Psoas muscle (tissue), 8 donors: ENCODE results near the gene KRR1. TPM values are rescaled to one million over a fixed set of nuclear protein-coding genes. Genes with fewer than 3 reads are reported as not detected.

Experiments used
- ATAC-seq, 4 donors: fragments of 200-7000 bp; cut with Tn5 transposase; one replicate each; pipeline ENCODE4 v1.9.1; 2020; ENCODE audit warnings: moderate library complexity in 3 of 4, mild to moderate bottlenecking in 2 of 4
- DNase-seq, 2 donors: peaks; one replicate each; pipeline ENCODE4 v3.0.0-alpha.2; 2020
- H3K27ac ChIP-seq: fragments of 200-600 bp; one replicate; pipeline ENCODE4 v1.8.0; 2022
- H3K27me3 ChIP-seq, 3 donors: fragments of 200-600 bp in 1 of 3; one replicate each; pipeline versions ENCODE4 v1.6.1 to v1.8.0; 2013 to 2022; ENCODE audit warnings: low read length in 2 of 3, mild to moderate bottlenecking in 2 of 3, moderate library complexity in 1 of 3; ENCODE audit not compliant: insufficient read depth in 3 of 3
- H3K36me3 ChIP-seq, 2 donors: fragments of 200-600 bp in 1 of 2; one replicate each; pipeline versions ENCODE4 v1.6.1 to v1.8.0; 2013 to 2022; ENCODE audit warnings: low read depth in 1 of 2, mild to moderate bottlenecking in 1 of 2, moderate library complexity in 1 of 2; ENCODE audit not compliant: insufficient read depth in 1 of 2
- H3K4me1 ChIP-seq: fragments of 200-600 bp; one replicate; pipeline ENCODE4 v1.8.0; 2022
- H3K4me3 ChIP-seq: fragments of 200-600 bp; one replicate; pipeline ENCODE4 v1.8.0; 2022; ENCODE audit warnings: mild to moderate bottlenecking
- H3K9me3 ChIP-seq: fragments of 200-600 bp; one replicate; pipeline ENCODE4 v1.8.0; 2022
- WGBS, 3 donors: extraction: QIAGEN DNeasy Blood & Tissue Kit; methylation state at CpG; one replicate each; pipeline versions ENCODE4 v1.1.6 to v1.1.7; 2013; 5-methylcytosine and 5-hydroxymethylcytosine counted together
- intact Hi-C, 2 donors: fragments of 100-400 bp; cut with DNase I; formaldehyde crosslinking; loops; one replicate each; pipeline versions ENCODE4 v1.11.0 to v1.14.2; 2022
- polyA plus RNA-seq, 3 donors: library from polyadenylated mRNA; stranded (reverse); fragments of 200-250 nt; gene quantifications; one replicate each; pipeline ENCODE4 v1.2.3, GENCODE V29; 2013
- total RNA-seq, 4 donors: library from RNA; stranded (reverse); fragmentation: NEBNext Ultra II Directional in 2 of 4; extraction: Animal tissue kit (Norgen Biotek cat#: 25700) in 2 of 4; gene quantifications; one replicate each; pipeline versions ENCODE4 v1.2.1 to v1.2.4, GENCODE V29; 2021 to 2023
- TF ChIP-seq, protein P1 (sequence below): fragments of 200-600 bp; IDR thresholded peaks from one replicate; pipeline ENCODE4 v1.8.0; 2022; ENCODE audit warnings: antibody characterized with exemption
- donor health status: healthy with polysubstance abuse.
- donor health status: DM: no; HTN: no; CAD: no; lungs with moderate emphysema.
- donor health status: Bipolar disorder and iron deficiency.
- donor health status: healthy.
- donor health status: DM: yes; HTN: yes; CAD: no.
- donor health status: DM: no; HTN: no; CAD: no.
- donor health status: DM: no; HTN: no; CAD: no.
- donor health status: DM: yes; HTN: yes; CAD: no.

The KRR1 gene
- total and polyA plus RNA-seq, 7 donors: 15.7 to 64.9 (median 43.1) TPM

DNA sequence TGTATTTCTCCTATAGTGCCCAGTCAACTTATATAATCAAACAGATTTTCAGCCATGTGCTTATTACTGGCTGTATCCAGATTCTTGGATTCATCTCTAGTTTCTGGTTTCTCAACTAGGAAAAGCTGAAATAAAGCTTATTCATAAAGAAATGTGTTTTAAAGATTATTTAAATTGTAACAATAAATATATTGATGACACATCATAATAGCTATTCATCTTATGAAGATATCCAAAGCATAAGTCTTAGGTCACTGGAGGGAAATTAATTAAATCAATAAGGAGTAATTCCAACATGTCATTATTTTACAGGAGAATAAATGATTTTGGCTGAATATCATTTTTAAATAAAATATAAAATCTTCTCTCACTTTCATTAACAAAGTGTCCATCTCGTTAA lies 32.1 kb upstream of the KRR1 start:
- Histone ChIP-seq H3K27me3 (no peaks in the 10 kb centered on the region), H3K36me3 (no peaks in the 10 kb centered on the region), H3K9me3 (no peaks in the 10 kb centered on the region), H3K4me3 (no peak overlapping the region), H3K27ac (no peak overlapping the region), H3K4me1 (no peaks in the 10 kb centered on the region)
- TF ChIP-seq, protein P1, sequence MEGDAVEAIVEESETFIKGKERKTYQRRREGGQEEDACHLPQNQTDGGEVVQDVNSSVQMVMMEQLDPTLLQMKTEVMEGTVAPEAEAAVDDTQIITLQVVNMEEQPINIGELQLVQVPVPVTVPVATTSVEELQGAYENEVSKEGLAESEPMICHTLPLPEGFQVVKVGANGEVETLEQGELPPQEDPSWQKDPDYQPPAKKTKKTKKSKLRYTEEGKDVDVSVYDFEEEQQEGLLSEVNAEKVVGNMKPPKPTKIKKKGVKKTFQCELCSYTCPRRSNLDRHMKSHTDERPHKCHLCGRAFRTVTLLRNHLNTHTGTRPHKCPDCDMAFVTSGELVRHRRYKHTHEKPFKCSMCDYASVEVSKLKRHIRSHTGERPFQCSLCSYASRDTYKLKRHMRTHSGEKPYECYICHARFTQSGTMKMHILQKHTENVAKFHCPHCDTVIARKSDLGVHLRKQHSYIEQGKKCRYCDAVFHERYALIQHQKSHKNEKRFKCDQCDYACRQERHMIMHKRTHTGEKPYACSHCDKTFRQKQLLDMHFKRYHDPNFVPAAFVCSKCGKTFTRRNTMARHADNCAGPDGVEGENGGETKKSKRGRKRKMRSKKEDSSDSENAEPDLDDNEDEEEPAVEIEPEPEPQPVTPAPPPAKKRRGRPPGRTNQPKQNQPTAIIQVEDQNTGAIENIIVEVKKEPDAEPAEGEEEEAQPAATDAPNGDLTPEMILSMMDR: no peak
- ATAC-seq: no peak
- DNase-seq: no peak
- intact Hi-C loops: no loop called here
- 94 to 100% (median 96%) methylated on average over 1 of the region's 1 CpG for WGBS, 3 donors

DNA sequence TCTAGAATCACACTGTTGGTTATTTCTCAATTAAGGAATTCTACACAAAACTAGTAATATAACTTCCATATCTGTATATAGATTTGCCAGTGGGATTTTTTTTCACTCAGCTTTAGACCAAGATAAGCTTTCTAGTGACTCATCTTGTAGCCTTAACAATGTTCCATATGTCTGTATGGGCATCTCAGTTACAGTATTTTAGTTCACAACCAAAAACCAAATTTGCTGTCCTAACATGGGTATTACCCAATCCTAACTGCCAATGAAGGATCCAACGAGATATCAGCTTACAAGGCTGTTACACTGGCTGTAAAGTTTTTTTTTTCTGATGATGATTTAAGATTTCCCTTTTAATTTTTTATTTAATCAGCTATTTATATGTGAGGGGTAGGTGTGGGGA lies 31.5 kb upstream of the KRR1 start:
- Histone ChIP-seq H3K36me3 (no peaks in the 10 kb centered on the region), H3K4me1 (no peaks in the 10 kb centered on the region), H3K27me3 (no peaks in the 10 kb centered on the region), H3K4me3 (no peak overlapping the region), H3K9me3 (no peaks in the 10 kb centered on the region), H3K27ac (no peak overlapping the region)
- 51 to 60% (median 53%) methylated on average over 1 of the region's 1 CpG for WGBS, 3 donors
- intact Hi-C loops: no loop called here
- ATAC-seq: no peak
- DNase-seq: no peak
- TF ChIP-seq, protein P1: no peak

GRCh38 chr12:75539889-75540288 lies 28.5 kb upstream of the KRR1 start:
- ATAC-seq (no peak), DNase-seq (no peak)
- Histone ChIP-seq H3K9me3 (no peaks in the 10 kb centered on the region), H3K36me3 (no peaks in the 10 kb centered on the region), H3K4me3 (no peak overlapping the region), H3K27me3 (no peaks in the 10 kb centered on the region), H3K27ac (no peak overlapping the region), H3K4me1 (no peaks in the 10 kb centered on the region)
- intact Hi-C loops: no loop called here
- TF ChIP-seq, protein P1: no peak
- 77 to 78% (median 78%) methylated on average over 2 of the region's 2 CpGs for WGBS, 3 donors

- no peaks in the 10 kb centered on the region for H3K36me3 ChIP-seq
- intact Hi-C loops: no loop called here
These were observed 21.8 kb upstream of the KRR1 start for GRCh38 chr12:75533239-75533638.

DNA sequence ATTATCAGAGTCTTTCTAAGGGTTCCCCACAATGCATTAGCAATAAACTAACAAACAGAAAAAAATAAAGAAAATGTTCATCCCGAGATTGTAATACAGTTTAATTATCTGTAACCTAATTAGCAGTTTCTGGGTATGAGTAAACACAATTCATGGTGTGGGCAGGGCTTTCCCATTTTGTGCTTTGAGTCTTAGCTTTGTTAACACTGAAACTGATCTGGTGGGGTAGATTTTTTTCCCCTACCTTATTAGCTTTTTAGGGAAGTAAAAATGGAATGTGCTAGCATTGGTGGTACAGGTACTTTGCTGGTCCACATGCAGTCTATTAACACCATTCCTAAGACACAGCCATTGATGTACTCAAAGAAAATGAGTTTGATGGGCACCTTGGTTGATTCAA lies 18.4 kb upstream of the KRR1 start:
- Histone ChIP-seq H3K36me3 (no peaks in the 10 kb centered on the region), H3K9me3 (no peaks in the 10 kb centered on the region), H3K4me3 (no peak overlapping the region), H3K27me3 (no peaks in the 10 kb centered on the region), H3K4me1 (no peaks in the 10 kb centered on the region), H3K27ac (no peak overlapping the region)
- WGBS, 3 donors: 69 to 85% (median 84%) methylated on average over 1 of the region's 1 CpG
- no peak for ATAC-seq
- DNase-seq: no peak
- intact Hi-C loops: loop anchor here (5.0 kb wide), 1 partner anchor 507 kb away; no protein-coding TSS in a partner anchor
- TF ChIP-seq, protein P1: no peak

More at GRCh38 chr12:75533239-75533638, 21.8 kb upstream of the KRR1 start:
- ATAC-seq (no peak), DNase-seq (no peak)
- TF ChIP-seq, protein P1: no peak
- no peaks in the 10 kb centered on the region for H3K27me3 ChIP-seq
- H3K27ac ChIP-seq: no peak overlapping the region
- 46 to 62% (median 62%) methylated on average over 2 of the region's 2 CpGs for WGBS, 3 donors
- H3K4me1 ChIP-seq: no peaks in the 10 kb centered on the region
- no peak overlapping the region for H3K4me3 ChIP-seq
- no peaks in the 10 kb centered on the region for H3K9me3 ChIP-seq
